ENCODE measurements around the gene AMPH.
A peak's percentile ranks its signal among the peaks of the same experiment; 100 is the strongest.

AMPH gene

DNA sequence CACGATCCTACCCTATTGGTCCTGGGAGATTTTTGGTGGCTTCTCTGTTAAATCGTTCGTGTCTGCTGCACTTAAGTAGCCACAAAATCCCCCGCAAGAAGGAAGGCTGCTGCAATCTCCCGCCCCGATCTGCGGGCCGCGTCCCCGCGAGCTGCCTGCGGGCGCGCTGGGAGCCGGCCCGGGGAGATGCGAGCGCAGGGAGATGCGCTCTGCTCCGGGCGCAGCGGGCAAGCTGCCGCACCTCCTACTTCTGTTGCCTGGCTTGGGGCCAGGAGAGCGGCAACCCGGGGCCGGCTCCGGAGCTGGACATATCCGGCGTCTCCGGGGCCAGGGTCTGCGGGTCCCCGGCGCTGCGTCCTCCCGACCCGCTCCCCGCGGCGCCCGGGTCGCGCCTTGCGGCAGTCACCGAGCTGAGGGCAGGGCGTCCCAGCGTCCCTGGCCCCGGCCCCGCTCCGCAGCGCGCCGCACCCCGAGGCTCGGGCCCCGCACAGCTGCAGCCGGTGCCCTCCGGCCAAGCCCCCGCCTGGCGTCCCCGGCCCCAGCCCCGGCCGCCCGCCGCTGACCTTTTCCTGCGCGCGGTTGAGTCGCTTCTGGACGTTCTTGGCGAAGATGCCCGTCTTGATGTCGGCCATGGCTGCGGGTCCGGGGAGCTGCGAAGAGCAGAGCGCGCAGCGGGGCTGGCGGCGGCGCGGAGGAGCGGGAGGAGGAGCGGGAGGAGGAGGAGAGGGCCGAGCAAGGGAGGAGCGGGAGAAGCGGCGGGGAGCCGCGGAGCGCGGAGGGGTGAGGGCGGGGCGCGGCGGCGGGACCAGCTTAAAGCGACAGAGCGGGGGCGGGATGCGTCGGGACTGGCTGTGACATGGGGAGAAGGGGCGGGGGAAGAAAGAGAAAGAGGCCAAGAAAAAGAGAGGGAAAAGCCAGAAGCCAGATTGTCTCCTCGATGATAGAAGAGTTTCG, at the start of gene AMPH:
Gene AMPH (minus strand): TSS at position 654 of the 954 bp plus-strand sequence. CDS start 22 bp downstream, at position 632.
- peak within 1 kb of the TSS; percentile 64 for H3K4me3 ChIP-seq
- no peaks in the 10 kb centered on the region for H3K36me3 ChIP-seq (ENCODE audit: insufficient read depth, low read length)
- H3K9me3 ChIP-seq (ENCODE audit: low read depth, low read length), result no peaks in the 10 kb centered on the region
- TF ChIP-seq POLR2AphosphoS5 (IDR thresholded peaks at IDR 0.05; ENCODE audit: borderline replicate concordance, low read depth, low read length), result no peak
- TF ChIP-seq EZH2 (IDR thresholded peaks at IDR 0.05), result no peak
- no peak for TF ChIP-seq FOXP2 (optimal IDR thresholded peaks at IDR 0.05; ENCODE audit: control extremely low read depth, extremely low read length, insufficient read depth)
- no peak within 1 kb of the TSS for H3K27ac ChIP-seq
- H3K9ac ChIP-seq (ENCODE audit: insufficient read length), result no peak within 1 kb of the TSS
- DNase-seq (ENCODE audit: low read depth, low spot score), result no peak

DNA sequence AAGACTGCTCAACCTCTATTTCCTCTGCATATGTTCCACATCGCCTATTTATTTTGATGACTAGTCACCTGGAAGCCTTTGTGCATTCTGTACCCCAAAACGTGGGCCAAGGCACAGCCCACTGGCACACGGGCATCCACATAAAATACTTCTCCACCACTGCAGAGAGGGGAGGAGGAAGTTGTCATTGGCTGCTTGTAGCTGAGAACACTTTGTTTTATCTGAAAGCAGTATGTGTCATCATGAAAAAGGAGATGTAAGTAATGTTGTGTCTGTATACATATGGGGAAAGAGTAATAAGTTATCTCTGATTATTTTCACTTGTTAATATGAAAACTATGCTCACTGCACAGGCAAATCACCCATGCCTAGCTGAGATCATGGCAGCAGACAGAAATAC, 48.2 kb upstream of the AMPH start:
- Histone ChIP-seq H3K4me3 (no peak overlapping the region), H3K27ac (no peak overlapping the region), H3K36me3 (ENCODE audit: insufficient read depth, low read length) (no peaks in the 10 kb centered on the region), H3K9ac (ENCODE audit: insufficient read length) (no peak overlapping the region), H3K9me3 (ENCODE audit: low read depth, low read length) (no peaks in the 10 kb centered on the region)
- DNase-seq (ENCODE audit: low read depth, low spot score), result no peak
- no peak for TF ChIP-seq FOXP2 (optimal IDR thresholded peaks at IDR 0.05; ENCODE audit: control extremely low read depth, extremely low read length, insufficient read depth)
- no peak for TF ChIP-seq EZH2 (IDR thresholded peaks at IDR 0.05)

- no peak for TF ChIP-seq FOXP2 (optimal IDR thresholded peaks at IDR 0.05; ENCODE audit: control extremely low read depth, extremely low read length, insufficient read depth)
- TF ChIP-seq POLR2AphosphoS5 (IDR thresholded peaks at IDR 0.05; ENCODE audit: borderline replicate concordance, low read depth, low read length), result no peak
- no peak for TF ChIP-seq EZH2 (IDR thresholded peaks at IDR 0.05)
- DNase-seq (ENCODE audit: low read depth, low spot score), result no peak
- Histone ChIP-seq H3K9me3 (ENCODE audit: low read depth, low read length) (no peaks in the 10 kb centered on the region), H3K27ac (no peak overlapping the region), H3K36me3 (ENCODE audit: insufficient read depth, low read length) (no peaks in the 10 kb centered on the region), H3K9ac (ENCODE audit: insufficient read length) (no peak overlapping the region), H3K4me3 (no peak overlapping the region)
These were observed 47.5 kb upstream of the AMPH start for GRCh38 chr7:38678698-38679054.

DNA sequence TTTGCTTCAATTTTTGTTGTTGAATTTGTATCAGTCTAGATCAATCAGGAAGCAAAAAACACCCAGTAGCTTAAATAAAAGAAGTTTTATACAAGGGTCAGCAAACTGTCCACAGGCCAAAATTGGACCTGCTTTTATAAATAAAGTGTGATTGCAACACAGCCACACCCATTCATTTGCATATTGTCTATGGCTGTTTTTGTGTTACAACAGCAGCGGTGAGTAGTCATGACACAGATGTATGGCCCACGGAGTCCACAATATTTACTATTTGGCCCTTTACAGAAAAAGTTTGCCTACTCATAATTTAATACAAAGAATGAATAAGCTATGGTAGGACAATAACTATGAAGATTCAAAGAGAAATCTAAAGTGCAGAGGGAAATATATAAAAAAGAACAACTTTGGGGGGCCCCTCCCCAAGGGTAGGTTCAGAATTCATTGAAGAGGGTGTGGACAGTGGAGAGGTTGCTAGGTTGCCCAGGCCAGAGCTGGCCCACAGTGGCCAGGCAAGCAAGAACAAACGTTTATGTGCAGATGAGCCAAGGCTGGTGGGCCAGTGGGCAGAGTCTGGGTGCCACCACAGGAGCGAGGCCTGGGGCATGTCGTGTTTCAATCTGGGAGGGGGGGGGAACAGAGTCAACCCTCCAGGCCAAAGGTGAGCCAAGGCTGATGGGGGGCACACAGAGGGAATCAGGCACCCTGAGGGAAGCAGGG, 47.0 kb upstream of the AMPH start:
- no peak for DNase-seq (ENCODE audit: low read depth, low spot score)
- no peaks in the 10 kb centered on the region for H3K36me3 ChIP-seq (ENCODE audit: insufficient read depth, low read length)
- no peak for TF ChIP-seq EZH2 (IDR thresholded peaks at IDR 0.05)
- TF ChIP-seq POLR2AphosphoS5 (IDR thresholded peaks at IDR 0.05; ENCODE audit: borderline replicate concordance, low read depth, low read length), result no peak
- no peak for TF ChIP-seq FOXP2 (optimal IDR thresholded peaks at IDR 0.05; ENCODE audit: control extremely low read depth, extremely low read length, insufficient read depth)
- no peak overlapping the region for H3K4me3 ChIP-seq
- no peaks in the 10 kb centered on the region for H3K9me3 ChIP-seq (ENCODE audit: low read depth, low read length)
- H3K27ac ChIP-seq, result no peak overlapping the region
- H3K9ac ChIP-seq (ENCODE audit: insufficient read length), result no peak overlapping the region

DNA sequence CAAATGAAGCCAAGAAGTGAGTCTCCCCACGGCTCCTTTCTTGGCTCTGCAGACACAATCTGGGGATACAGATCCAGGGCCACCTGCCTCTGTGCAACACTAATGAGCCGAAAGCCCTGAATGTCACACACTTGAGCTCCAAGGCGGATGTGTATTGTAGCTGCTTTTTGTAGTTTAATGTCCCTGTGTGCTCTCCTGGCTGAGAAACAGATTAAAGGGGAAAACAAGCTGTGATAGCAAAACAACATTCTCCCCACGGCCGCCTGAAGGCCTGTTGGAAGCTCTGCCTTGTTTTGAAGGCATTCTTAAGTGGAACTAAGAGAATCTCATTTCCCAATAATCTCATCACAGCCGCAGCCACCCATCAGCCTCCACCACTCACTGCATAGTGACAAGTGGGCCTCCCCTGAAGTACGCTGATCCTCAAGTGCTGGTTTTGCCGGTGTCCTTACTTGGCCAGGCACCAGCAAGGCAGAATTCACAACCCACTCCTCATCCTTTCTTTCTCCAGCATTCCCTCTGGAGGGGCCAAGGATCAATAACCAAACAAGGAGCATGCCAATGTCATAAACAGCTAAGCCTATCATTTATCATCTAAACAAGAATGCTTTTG, 44.4 kb upstream of the AMPH start:
- DNase-seq (ENCODE audit: low read depth, low spot score), result no peak

GRCh38 chr7:38674513-38674912, 43.3 kb upstream of the AMPH start:
- DNase-seq (ENCODE audit: low read depth, low spot score), result no peak
- no peak overlapping the region for H3K27ac ChIP-seq
- no peaks in the 10 kb centered on the region for H3K36me3 ChIP-seq (ENCODE audit: insufficient read depth, low read length)
- no peak overlapping the region for H3K9ac ChIP-seq (ENCODE audit: insufficient read length)
- H3K4me3 ChIP-seq, result no peak overlapping the region
- no peaks in the 10 kb centered on the region for H3K9me3 ChIP-seq (ENCODE audit: low read depth, low read length)
- TF ChIP-seq EZH2 (IDR thresholded peaks at IDR 0.05), result no peak
- TF ChIP-seq POLR2AphosphoS5 (IDR thresholded peaks at IDR 0.05; ENCODE audit: borderline replicate concordance, low read depth, low read length), result no peak
- TF ChIP-seq FOXP2 (optimal IDR thresholded peaks at IDR 0.05; ENCODE audit: control extremely low read depth, extremely low read length, insufficient read depth), result no peak

More for the DNA sequence above, 44.4 kb upstream of the AMPH start:
- Histone ChIP-seq H3K36me3 (ENCODE audit: insufficient read depth, low read length) (no peaks in the 10 kb centered on the region), H3K9ac (ENCODE audit: insufficient read length) (no peak overlapping the region), H3K27ac (no peak overlapping the region), H3K9me3 (ENCODE audit: low read depth, low read length) (no peaks in the 10 kb centered on the region), H3K4me3 (no peak overlapping the region)
- TF ChIP-seq FOXP2 (optimal IDR thresholded peaks at IDR 0.05; ENCODE audit: control extremely low read depth, extremely low read length, insufficient read depth) (no peak), EZH2 (IDR thresholded peaks at IDR 0.05) (no peak), POLR2AphosphoS5 (IDR thresholded peaks at IDR 0.05; ENCODE audit: borderline replicate concordance, low read depth, low read length) (no peak)

GRCh38 chr7:38673795-38674194, 42.6 kb upstream of the AMPH start:
- Histone ChIP-seq H3K36me3 (ENCODE audit: insufficient read depth, low read length) (no peaks in the 10 kb centered on the region), H3K9me3 (ENCODE audit: low read depth, low read length) (no peaks in the 10 kb centered on the region), H3K4me3 (no peak overlapping the region), H3K27ac (no peak overlapping the region), H3K9ac (ENCODE audit: insufficient read length) (no peak overlapping the region)
- TF ChIP-seq POLR2AphosphoS5 (IDR thresholded peaks at IDR 0.05; ENCODE audit: borderline replicate concordance, low read depth, low read length) (no peak), EZH2 (IDR thresholded peaks at IDR 0.05) (no peak), FOXP2 (optimal IDR thresholded peaks at IDR 0.05; ENCODE audit: control extremely low read depth, extremely low read length, insufficient read depth) (no peak)
- DNase-seq (ENCODE audit: low read depth, low spot score), result no peak

Measured in SK-N-MC (cell line).